ENCODE results near the gene OR2AG1. TPM values are rescaled to one million over a fixed set of nuclear protein-coding genes. Genes with fewer than 3 reads are reported as not detected.

OR2AG1 gene
- total and polyA plus RNA-seq, 2 of the 4 experiments (the other 2 are of a cell fraction), result not detected

DNA sequence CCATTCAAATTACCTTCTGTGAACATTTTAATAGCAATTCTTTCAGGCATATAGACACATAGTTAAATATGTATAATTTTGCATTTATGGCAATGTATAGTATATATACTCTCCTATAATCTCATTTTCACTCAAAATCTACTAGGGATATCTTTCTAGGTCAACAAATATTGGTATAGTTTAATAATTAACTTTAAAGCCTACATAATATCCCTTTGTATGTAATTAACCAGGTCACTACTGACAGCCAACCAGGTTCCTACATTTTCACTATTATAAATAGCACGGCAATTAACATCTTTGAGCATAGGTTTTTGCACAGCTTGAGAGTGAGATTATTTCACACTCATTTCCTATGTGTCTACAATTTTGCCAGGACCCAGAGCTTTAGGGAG, 26.9 kb upstream of the OR2AG1 start:
- no peak overlapping the region for H2BK15ac ChIP-seq (ENCODE audit: low read depth, low read length)
- no peaks in the 10 kb centered on the region for H4K20me1 ChIP-seq (ENCODE audit: insufficient read depth, low read length)
- dilution Hi-C loops (cut with HindIII; ENCODE audit: low sequenced_read_pairs, unreplicated experiment), result no loop called here
- H3K27me3 ChIP-seq (ENCODE audit: control insufficient read depth, insufficient read depth, low read length), result peaks cover 2% of the 10 kb centered on the region; the same call in 1 of the 2 replicates
- H2BK20ac ChIP-seq (ENCODE audit: low read depth, low read length), result no peak overlapping the region
- H3K23ac ChIP-seq (ENCODE audit: low read depth, low read length), result no peak overlapping the region
- no peak for TF ChIP-seq BHLHE40 (IDR thresholded peaks at IDR 0.05; ENCODE audit: low read depth, low read length)
- TF ChIP-seq, protein P1, sequence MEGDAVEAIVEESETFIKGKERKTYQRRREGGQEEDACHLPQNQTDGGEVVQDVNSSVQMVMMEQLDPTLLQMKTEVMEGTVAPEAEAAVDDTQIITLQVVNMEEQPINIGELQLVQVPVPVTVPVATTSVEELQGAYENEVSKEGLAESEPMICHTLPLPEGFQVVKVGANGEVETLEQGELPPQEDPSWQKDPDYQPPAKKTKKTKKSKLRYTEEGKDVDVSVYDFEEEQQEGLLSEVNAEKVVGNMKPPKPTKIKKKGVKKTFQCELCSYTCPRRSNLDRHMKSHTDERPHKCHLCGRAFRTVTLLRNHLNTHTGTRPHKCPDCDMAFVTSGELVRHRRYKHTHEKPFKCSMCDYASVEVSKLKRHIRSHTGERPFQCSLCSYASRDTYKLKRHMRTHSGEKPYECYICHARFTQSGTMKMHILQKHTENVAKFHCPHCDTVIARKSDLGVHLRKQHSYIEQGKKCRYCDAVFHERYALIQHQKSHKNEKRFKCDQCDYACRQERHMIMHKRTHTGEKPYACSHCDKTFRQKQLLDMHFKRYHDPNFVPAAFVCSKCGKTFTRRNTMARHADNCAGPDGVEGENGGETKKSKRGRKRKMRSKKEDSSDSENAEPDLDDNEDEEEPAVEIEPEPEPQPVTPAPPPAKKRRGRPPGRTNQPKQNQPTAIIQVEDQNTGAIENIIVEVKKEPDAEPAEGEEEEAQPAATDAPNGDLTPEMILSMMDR (conservative IDR thresholded peaks at IDR 0.05; ENCODE audit: low read depth, low read length), result no peak
- TF ChIP-seq, protein P2, sequence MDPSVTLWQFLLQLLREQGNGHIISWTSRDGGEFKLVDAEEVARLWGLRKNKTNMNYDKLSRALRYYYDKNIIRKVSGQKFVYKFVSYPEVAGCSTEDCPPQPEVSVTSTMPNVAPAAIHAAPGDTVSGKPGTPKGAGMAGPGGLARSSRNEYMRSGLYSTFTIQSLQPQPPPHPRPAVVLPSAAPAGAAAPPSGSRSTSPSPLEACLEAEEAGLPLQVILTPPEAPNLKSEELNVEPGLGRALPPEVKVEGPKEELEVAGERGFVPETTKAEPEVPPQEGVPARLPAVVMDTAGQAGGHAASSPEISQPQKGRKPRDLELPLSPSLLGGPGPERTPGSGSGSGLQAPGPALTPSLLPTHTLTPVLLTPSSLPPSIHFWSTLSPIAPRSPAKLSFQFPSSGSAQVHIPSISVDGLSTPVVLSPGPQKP (IDR thresholded peaks at IDR 0.05; ENCODE audit: borderline replicate concordance, low read depth, low read length), result no peak
- no peak for TF ChIP-seq FOS (IDR thresholded peaks at IDR 0.05; ENCODE audit: low read depth, low read length)
- no peak for TF ChIP-seq CEBPB (IDR thresholded peaks at IDR 0.05; ENCODE audit: low read depth, low read length)
- no peak for TF ChIP-seq RAD21 (IDR thresholded peaks at IDR 0.05; ENCODE audit: low read length)
- H3K14ac ChIP-seq (replicated peaks; ENCODE audit: low read depth, low read length), result no peak overlapping the region
- no peaks in the 10 kb centered on the region for H3K4me1 ChIP-seq (ENCODE audit: control insufficient read depth, insufficient read depth, low read length)
- H3K9ac ChIP-seq (ENCODE audit: low read depth, low read length), result no peak overlapping the region
- intact Hi-C loops (cut with micrococcal nuclease), result loop anchor here (5.0 kb wide), 4 partner anchors 139 to 686 kb away; partner anchors contain the start of genes ILK, RRP8 and TPP1
- H3K9me1 ChIP-seq (ENCODE audit: insufficient read depth, low read length), result no peaks in the 10 kb centered on the region
- no peak for DNase-seq
- no peaks in the 10 kb centered on the region for H3K79me1 ChIP-seq (ENCODE audit: low read depth in 1 of 2, low read length in 2 of 2)
- no peak overlapping the region for H2BK120ac ChIP-seq (ENCODE audit: low read depth, low read length)
- no peak overlapping the region for H2AK5ac ChIP-seq (ENCODE audit: low read depth, low read length)
- H3K36me3 ChIP-seq (ENCODE audit: control insufficient read depth, insufficient read depth, low read length), result no peaks in the 10 kb centered on the region
- no peak overlapping the region for H3K4ac ChIP-seq (ENCODE audit: low read depth, low read length)
- in situ Hi-C loops (cut with MboI; ENCODE audit: low sequenced_read_pairs), result no loop called here
- H3K9me3 ChIP-seq (ENCODE audit: control insufficient read depth, insufficient read depth, low read length), result no peaks in the 10 kb centered on the region
- no peak overlapping the region for H2BK5ac ChIP-seq (ENCODE audit: low read depth, low read length, poor library complexity, severe bottlenecking)
- no peak overlapping the region for H3K4me2 ChIP-seq (ENCODE audit: low read depth, low read length)
- no CpG with 5 or more reads among the region's 1 CpG for WGBS, 2 experiments (ENCODE audit: extremely low coverage in 2 of 2, insufficient read length in 1 of 2)
- ATAC-seq (ENCODE audit: low read depth), result no peak
- H3K56ac ChIP-seq (ENCODE audit: extremely low read depth, insufficient read depth, low read length), result no peak overlapping the region
- no peak overlapping the region for H4K8ac ChIP-seq (ENCODE audit: low read depth in 2 of 2, low read length in 2 of 2)
- H4K5ac ChIP-seq (ENCODE audit: low read depth, low read length), result no peak overlapping the region
- H3K18ac ChIP-seq (ENCODE audit: low read depth, low read length), result no peak overlapping the region
- POLR2A ChIA-PET (ENCODE audit: unreplicated experiment), result no interaction called here
- no peak overlapping the region for H3K27ac ChIP-seq (ENCODE audit: insufficient read depth, low read length)
- BruUV-seq (replicated peaks), result no TSS peak
- no peak overlapping the region for H3K4me3 ChIP-seq (ENCODE audit: insufficient read depth, low read depth, low read length)
- CTCF ChIA-PET, result interaction anchor here (0.6 to 1.5 kb wide), 5 partner anchors 10 to 526 kb away, joined by 3 to 17 read pairs (median 6); no protein-coding TSS in a partner anchor
- H4K91ac ChIP-seq (ENCODE audit: insufficient read depth, low read depth, low read length), result no peak overlapping the region
- H2AK9ac ChIP-seq (replicated peaks; ENCODE audit: low read depth, low read length, poor library complexity), result no peak overlapping the region
- H2AFZ ChIP-seq (replicated peaks; ENCODE audit: low read length, poor library complexity), result no peak overlapping the region
